ENCODE measurements around the gene PAX2. TPM values are rescaled to one million over a fixed set of nuclear protein-coding genes. Genes with fewer than 3 reads are reported as not detected.

The PAX2 gene
- total RNA-seq, 1 donor from 2014 or later = 0.34 TPM

DNA sequence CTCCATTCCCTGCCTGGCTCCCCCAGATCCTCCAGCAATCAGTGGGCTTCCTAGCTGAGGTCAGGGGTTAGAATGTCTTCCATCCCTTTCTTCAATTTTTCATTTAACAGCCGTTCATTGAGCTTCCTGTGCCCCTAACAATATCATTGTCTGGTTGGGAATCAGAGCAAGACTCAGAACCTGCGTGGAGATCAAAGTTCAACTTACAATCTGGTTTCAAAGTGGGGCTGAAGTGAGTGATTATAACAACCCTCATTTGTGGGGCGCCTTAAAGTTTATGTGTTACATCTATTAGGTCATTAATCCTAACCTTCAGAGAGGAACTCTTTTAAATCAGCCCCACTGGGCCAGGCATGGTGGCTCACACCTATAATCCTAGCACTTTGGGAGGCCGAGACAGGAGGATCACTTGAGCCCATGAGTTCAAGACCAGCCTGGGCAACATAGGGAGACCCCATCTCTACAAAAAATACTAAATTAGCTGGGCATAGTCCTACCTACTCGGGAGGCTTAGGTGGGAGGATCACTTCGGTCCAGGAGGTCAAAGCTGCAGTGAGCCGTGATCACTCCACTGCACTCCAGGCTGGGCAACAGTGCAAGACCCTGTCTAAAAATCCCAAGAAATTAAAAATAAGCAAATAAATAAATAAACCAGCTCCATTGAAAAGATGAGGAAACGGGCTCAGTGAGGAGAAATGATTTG, 122.0 kb downstream of the PAX2 start:
- peaks cover 25% of the 10 kb centered on the region for H3K27me3 Mint-ChIP-seq (ENCODE audit: insufficient read depth, low read depth)
- H3K4me1 ChIP-seq = peaks cover 32% of the 10 kb centered on the region
- H3F3A ChIP-seq (ENCODE audit: low read depth) = peaks cover 26% of the 10 kb centered on the region
- H3K9ac ChIP-seq = no peak overlapping the region
- peak overlapping the region; percentile 81 for H3K4me2 ChIP-seq
- peaks cover 39% of the 10 kb centered on the region for H3K4me1 Mint-ChIP-seq
- H3K79me2 ChIP-seq (ENCODE audit: low read depth) = no peaks in the 10 kb centered on the region
- H3K9me3 Mint-ChIP-seq = no peaks in the 10 kb centered on the region
- no peaks in the 10 kb centered on the region for H3K36me3 ChIP-seq
- no peak overlapping the region for H2AFZ ChIP-seq (replicated peaks)
- peak overlapping the region; percentile 44 for H3K4me3 Mint-ChIP-seq
- H3K4me3 ChIP-seq = no peak overlapping the region
- TF ChIP-seq EZH2phosphoT487 (IDR thresholded peaks at IDR 0.05) (no peak), CTCF (IDR thresholded peaks at IDR 0.05) (no peak), EZH2 (IDR thresholded peaks at IDR 0.05) (no peak)
- no peaks in the 10 kb centered on the region for H3K36me3 Mint-ChIP-seq
- H4K20me1 ChIP-seq (ENCODE audit: low read depth) = peaks cover 12% of the 10 kb centered on the region
- H3K9me3 ChIP-seq (ENCODE audit: low read depth) = no peaks in the 10 kb centered on the region
- peaks cover 83% of the 10 kb centered on the region for H3K27me3 ChIP-seq
- no peak overlapping the region for H3K27ac Mint-ChIP-seq
- DNase-seq (ENCODE audit: low spot score) = no peak
- H3K27ac ChIP-seq = no peak overlapping the region

DNA sequence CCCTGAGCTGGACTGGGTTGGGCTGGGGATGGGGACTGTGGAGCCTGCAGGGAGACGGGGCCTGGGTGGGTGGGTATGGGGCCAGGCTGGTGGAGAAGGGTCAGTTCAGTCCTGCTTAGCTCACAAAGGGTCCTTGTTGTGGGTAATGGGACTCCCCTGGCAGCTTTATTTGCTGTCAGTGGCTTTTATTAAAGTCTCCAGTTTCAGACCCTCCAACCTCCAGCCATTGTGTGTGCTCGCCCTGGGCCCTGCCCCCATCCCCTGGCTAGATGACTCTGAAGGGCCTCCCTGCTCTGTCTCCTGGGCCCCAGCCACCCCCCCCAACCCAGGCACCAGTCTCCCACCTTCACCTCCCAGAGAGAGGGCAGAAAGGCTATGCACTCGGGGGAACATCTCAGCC, 123.0 kb downstream of the PAX2 start:
- no peak overlapping the region for H2AFZ ChIP-seq (replicated peaks)
- peaks cover 42% of the 10 kb centered on the region for H3K4me1 ChIP-seq
- peaks cover 35% of the 10 kb centered on the region for H3F3A ChIP-seq (ENCODE audit: low read depth)
- DNase-seq (ENCODE audit: low spot score) = no peak
- no peaks in the 10 kb centered on the region for H3K9me3 Mint-ChIP-seq
- H3K9me3 ChIP-seq (ENCODE audit: low read depth) = no peaks in the 10 kb centered on the region
- H3K27ac Mint-ChIP-seq = no peak overlapping the region
- no peak overlapping the region for H3K9ac ChIP-seq
- H3K4me3 ChIP-seq = no peak overlapping the region
- H3K27me3 Mint-ChIP-seq (ENCODE audit: insufficient read depth, low read depth) = peaks cover 25% of the 10 kb centered on the region
- no peak for TF ChIP-seq EZH2 (IDR thresholded peaks at IDR 0.05)
- TF ChIP-seq CTCF (IDR thresholded peaks at IDR 0.05) = no peak
- TF ChIP-seq EZH2phosphoT487 (IDR thresholded peaks at IDR 0.05) = no peak
- H3K36me3 Mint-ChIP-seq = no peaks in the 10 kb centered on the region
- H3K4me1 Mint-ChIP-seq = peaks cover 49% of the 10 kb centered on the region
- H3K36me3 ChIP-seq = no peaks in the 10 kb centered on the region
- H3K27me3 ChIP-seq = peaks cover 73% of the 10 kb centered on the region
- H3K27ac ChIP-seq = no peak overlapping the region
- H4K20me1 ChIP-seq (ENCODE audit: low read depth) = peaks cover 12% of the 10 kb centered on the region
- no peaks in the 10 kb centered on the region for H3K79me2 ChIP-seq (ENCODE audit: low read depth)
- H3K4me3 Mint-ChIP-seq = no peak overlapping the region
- peak overlapping the region; percentile 52 for H3K4me2 ChIP-seq

DNA sequence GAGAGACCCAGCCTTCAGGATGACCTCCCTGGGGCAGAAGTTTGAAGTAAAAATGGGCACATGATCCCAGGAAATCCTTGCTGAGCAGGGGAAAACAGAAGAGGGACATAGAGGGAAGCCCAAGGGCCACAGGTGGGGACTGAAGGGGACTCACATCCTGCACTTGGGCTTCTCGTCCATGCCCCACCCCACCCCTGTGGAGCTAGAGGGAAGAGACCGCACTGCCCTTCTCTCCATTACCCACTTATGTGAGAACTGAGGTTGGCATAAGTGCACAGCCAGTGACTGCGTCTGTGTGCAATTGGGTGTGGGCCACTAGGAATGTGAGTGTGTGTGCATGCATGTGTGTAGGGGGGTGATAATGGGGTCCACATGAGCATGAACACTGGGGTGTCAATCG, 124.0 kb downstream of the PAX2 start:
- Histone ChIP-seq H2AFZ (replicated peaks) (no peak overlapping the region), H4K20me1 (ENCODE audit: low read depth) (peaks cover 12% of the 10 kb centered on the region), H3K79me2 (ENCODE audit: low read depth) (no peaks in the 10 kb centered on the region), H3K36me3 (no peaks in the 10 kb centered on the region), H3K4me3 (no peak overlapping the region), H3K4me1 (peaks cover 50% of the 10 kb centered on the region), H3K27me3 (peaks cover 63% of the 10 kb centered on the region), H3K9me3 (ENCODE audit: low read depth) (no peaks in the 10 kb centered on the region), H3F3A (ENCODE audit: low read depth) (peaks cover 45% of the 10 kb centered on the region), H3K4me2 (no peak overlapping the region), H3K9ac (no peak overlapping the region), H3K27ac (no peak overlapping the region)
- no peak for DNase-seq (ENCODE audit: low spot score)
- H3K36me3 Mint-ChIP-seq = no peaks in the 10 kb centered on the region
- peaks cover 22% of the 10 kb centered on the region for H3K27me3 Mint-ChIP-seq (ENCODE audit: insufficient read depth, low read depth)
- no peak overlapping the region for H3K27ac Mint-ChIP-seq
- no peaks in the 10 kb centered on the region for H3K9me3 Mint-ChIP-seq
- peak overlapping the region; percentile 25 for H3K4me3 Mint-ChIP-seq
- no peak for TF ChIP-seq CTCF (IDR thresholded peaks at IDR 0.05)
- no peak for TF ChIP-seq EZH2 (IDR thresholded peaks at IDR 0.05)
- TF ChIP-seq EZH2phosphoT487 (IDR thresholded peaks at IDR 0.05) = no peak
- peaks cover 59% of the 10 kb centered on the region for H3K4me1 Mint-ChIP-seq
